ENCODE data around the gene ZAR1L.
A peak's percentile ranks its signal among the peaks of the same experiment; 100 is the strongest.
"Not testable (repeated sequence)": the region's sequence is repeated elsewhere in the genome, so short reads cannot be mapped to it uniquely, and the experiment has no call there.

The ZAR1L gene, protein sequence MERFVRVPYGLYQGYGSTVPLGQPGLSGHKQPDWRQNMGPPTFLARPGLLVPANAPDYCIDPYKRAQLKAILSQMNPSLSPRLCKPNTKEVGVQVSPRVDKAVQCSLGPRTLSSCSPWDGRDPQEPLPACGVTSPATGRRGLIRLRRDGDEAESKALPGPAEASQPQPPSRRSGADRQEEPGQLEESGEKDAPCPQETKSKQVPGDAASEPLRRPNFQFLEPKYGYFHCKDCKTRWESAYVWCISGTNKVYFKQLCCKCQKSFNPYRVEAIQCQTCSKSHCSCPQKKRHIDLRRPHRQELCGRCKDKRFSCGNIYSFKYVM

DNA sequence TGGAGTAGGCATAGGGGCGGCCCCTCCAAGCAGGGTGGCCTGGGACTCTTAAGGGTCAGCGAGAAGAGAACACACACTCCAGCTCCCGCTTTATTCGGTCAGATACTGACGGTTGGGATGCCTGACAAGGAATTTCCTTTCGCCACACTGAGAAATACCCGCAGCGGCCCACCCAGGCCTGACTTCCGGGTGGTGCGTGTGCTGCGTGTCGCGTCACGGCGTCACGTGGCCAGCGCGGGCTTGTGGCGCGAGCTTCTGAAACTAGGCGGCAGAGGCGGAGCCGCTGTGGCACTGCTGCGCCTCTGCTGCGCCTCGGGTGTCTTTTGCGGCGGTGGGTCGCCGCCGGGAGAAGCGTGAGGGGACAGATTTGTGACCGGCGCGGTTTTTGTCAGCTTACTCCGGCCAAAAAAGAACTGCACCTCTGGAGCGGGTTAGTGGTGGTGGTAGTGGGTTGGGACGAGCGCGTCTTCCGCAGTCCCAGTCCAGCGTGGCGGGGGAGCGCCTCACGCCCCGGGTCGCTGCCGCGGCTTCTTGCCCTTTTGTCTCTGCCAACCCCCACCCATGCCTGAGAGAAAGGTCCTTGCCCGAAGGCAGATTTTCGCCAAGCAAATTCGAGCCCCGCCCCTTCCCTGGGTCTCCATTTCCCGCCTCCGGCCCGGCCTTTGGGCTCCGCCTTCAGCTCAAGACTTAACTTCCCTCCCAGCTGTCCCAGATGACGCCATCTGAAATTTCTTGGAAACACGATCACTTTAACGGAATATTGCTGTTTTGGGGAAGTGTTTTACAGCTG is at the start of gene ZAR1L, which contains the start of gene BRCA2:
Gene ZAR1L (minus strand): TSS at position 126 of the 790 bp plus-strand sequence. CDS start 3,438 bp downstream, outside the sequence.
Gene BRCA2 (plus strand): TSS at position 271 of the 790 bp plus-strand sequence. CDS start 953 bp downstream, outside the sequence.
- peak; percentile 5 to 85 (median 64) for DNase-seq

DNA sequence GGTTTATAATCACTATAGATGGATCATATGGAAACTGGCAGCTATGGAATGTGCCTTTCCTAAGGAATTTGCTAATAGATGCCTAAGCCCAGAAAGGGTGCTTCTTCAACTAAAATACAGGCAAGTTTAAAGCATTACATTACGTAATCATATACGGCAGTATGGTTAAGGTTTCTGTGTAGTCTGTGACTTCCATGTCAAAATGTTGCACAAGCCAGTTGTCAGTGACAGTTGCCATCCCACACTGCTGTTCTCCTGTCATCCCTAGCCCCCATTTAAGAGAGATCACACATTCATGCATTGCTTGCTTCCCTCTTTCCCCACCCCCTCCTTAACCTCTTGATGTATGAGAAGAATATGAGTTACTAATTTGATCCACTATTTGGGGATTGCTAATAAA is 47.4 kb upstream of the ZAR1L start:
- DNase-seq: no peak

DNA sequence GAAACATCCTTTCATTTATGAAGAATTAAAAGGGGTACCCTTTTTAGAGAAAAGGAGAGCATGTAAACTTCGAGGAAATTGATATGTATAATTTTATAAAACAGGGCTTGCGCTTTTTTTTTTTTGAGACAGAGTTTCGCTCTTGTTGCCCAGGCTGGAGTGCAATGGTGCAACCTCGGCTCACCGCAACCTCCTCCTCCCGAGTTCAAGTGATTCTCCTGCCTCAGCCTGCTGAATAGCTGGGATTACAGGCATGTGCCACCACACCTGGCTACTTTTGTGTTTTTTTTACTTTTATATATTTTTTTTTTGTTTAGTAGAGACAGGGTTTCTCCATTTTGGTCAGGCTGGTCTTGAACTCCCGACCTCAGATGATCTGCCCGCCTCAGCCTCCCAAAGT is 40.8 kb upstream of the ZAR1L start:
- DNase-seq: not testable (repeated sequence)

DNA sequence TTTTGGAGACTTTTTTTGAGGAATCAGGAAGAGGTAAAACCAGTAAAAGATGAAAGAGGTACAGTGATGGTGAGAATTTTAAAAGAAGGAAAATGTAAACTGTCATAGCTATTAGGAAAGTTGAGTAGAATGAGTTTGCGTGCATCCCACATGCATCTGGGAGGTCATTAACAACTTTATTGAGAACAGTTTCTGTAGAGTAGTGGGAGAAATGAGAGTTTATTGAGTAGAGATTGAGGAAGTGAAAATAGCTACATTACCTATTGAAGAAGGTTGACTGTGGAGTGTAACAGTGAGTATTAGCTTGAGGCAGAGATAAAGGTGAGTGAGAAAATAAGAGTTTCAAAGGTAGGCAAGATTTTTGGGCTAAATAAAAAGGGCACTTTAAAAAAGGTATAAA is 38.9 kb upstream of the ZAR1L start:
- DNase-seq: no peak

DNA sequence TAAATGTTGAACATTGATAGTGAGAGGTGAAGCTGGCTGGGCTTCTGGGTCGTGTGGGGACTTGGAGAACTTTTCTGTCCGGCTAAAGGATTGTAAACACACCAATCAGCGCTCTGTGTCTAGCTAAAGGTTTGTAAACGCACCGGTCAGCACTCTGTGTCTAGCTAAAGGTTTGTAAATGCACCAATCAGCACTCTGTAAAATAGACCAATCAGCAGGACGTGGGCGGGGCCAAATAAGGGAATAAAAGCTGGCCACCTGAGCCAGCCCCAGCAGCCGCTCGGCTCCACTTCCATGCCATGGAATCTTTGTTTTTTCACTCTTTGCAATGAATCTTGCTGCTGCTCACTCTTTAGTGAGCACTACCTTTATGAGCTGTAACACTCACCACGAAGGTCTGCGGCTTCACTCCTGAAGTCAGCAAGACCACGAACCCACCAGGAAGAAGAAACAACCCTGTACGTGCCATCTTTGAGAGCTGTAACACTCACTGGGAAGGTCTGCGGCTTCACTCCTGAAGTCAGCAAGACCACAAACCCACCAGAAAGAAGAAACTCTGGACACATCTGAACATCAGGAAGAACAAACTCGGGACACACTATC is 35.8 kb upstream of the ZAR1L start:
- DNase-seq: not testable (repeated sequence)

DNA sequence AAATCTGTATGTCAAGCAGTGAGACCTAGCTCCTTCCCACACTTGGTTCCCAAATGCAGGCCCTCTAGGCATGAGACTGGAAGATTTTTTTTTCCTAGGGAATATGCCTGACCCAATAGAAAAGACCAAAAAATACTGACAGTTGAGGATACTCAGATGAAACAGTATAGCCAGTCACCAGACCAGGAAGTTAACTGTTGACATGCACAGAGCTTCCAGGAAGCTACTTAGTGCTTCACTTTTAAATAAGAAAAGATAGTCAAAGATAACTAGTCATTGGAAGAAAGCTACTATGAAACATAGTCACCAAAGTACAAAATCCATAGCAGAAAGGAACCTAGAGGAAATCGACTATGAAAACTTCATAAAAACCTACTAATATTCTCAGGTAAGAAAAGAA is 32.5 kb upstream of the ZAR1L start:
- DNase-seq: no peak

DNA sequence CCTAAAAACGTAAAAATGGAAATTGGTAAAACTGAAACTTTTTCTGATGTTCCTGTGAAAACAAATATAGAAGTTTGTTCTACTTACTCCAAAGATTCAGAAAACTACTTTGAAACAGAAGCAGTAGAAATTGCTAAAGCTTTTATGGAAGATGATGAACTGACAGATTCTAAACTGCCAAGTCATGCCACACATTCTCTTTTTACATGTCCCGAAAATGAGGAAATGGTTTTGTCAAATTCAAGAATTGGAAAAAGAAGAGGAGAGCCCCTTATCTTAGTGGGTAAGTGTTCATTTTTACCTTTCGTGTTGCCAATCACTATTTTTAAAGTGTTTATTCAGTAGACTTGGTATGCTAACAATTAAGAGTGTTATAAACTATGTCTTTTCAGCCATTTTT is 25.8 kb upstream of the ZAR1L start:
- no peak for DNase-seq

DNA sequence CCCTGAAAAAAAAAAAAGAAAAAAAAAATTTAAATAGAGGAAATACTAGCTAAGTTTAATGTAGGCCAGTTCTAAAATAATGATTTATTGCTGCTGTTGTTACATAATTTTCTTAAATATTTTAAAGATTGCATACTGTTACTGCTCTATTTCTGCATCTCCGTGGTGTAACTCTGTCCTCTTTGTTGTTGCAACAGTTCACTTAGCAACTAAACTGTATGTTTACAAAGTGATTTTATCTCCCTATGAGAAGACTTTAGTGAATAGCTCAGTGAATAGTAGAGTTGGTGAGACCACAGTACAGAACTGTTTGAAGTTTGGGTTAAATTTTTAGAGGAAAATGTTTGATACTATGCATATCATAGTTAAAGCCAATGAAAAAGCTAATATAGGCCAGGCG is 19.5 kb upstream of the ZAR1L start:
- no peak for DNase-seq

DNA sequence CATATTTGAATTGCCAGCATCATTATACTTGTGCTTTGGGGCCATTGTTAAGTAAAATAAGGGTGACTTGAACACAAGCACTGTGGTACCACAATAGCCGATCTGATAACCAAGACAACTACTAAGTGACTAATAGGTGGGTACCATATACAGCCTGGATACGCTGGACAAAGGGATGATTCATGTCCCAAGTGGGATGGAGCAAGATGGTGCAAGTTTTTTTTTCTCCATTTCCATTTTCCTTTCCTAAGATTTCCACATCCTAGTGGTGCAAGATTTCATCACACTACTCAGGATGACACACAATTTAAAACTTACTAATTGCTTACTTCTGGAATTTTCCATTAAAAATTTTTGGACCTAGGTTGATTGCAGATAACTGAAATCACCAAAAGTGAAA is 15.3 kb upstream of the ZAR1L start:
- DNase-seq: no peak

DNA sequence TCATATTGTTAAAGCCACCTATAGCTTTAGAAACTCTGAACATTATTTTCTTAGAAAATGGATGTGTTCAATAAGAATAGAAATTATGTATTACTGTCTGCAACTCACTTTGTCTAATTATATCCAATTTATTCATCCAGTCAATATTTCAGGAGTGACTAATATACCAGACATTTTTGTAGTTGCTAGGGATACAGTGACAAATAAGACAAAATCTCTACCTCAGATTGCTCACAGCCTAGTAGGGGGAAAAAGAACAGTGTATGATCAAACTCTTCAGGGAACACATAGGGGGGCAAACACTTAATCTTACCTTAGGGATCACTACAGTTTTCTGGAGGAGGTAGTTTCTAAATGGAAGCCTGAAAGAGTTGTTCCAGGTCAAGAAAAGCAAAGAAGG is 8.7 kb upstream of the ZAR1L start:
- no peak for DNase-seq

DNA sequence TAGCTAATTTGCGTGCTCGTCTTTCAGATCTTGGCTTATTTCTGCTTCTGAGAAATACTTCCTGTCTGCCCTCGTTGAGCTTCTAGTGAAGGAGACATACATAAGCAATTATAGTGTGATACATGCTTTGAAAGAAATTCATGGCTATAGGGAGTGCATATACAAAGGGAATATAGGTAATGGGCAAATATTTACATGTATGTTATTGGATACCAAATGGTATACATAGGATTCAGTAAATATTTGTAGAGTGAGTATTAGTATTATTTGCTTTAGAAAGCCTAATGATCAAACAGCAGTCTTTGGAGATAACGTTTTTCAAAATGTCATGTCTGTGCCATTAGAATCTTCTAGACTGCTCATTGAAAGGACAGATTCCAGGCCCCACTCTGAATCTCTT is 5.4 kb upstream of the ZAR1L start:
- DNase-seq: no peak

DNA sequence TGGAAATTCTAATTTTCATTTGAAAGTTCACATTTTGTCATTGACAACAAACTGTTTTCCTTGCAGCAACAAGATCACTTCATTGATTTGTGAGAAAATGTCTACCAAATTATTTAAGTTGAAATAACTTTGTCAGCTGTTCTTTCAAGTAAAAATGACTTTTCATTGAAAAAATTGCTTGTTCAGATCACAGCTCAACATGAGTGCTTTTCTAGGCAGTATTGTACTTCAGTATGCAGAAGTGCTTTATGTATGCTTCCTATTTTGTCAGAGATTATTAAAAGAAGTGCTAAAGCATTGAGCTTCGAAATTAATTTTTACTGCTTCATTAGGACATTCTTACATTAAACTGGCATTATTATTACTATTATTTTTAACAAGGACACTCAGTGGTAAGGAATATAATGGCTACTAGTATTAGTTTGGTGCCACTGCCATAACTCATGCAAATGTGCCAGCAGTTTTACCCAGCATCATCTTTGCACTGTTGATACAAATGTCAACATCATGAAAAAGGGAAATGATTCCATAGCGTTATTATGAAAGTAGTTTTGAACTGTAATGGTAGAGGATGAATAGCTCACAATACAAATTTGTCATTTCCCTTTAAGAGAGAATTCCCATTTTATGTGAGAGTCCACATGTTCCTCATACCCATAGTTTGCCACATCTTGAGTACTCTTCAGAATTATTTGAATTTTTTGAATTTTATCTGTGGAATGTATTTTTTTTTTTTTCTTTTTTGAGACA is 2.7 kb upstream of the ZAR1L start:
- no peak for DNase-seq

DNA sequence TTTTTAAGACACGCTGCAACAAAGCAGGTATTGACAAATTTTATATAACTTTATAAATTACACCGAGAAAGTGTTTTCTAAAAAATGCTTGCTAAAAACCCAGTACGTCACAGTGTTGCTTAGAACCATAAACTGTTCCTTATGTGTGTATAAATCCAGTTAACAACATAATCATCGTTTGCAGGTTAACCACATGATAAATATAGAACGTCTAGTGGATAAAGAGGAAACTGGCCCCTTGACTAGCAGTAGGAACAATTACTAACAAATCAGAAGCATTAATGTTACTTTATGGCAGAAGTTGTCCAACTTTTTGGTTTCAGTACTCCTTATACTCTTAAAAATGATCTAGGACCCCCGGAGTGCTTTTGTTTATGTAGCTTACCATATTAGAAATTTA is 1.3 kb upstream of the ZAR1L start:
- no peak for DNase-seq

DNA sequence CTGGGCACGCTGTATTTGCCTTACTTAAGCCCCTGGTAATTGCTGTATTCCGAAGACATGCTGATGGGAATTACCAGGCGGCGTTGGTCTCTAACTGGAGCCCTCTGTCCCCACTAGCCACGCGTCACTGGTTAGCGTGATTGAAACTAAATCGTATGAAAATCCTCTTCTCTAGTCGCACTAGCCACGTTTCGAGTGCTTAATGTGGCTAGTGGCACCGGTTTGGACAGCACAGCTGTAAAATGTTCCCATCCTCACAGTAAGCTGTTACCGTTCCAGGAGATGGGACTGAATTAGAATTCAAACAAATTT is 821 bp upstream of the ZAR1L start:
- DNase-seq: peak in 2 of 14 donors; percentile 35 to 42

DNA sequence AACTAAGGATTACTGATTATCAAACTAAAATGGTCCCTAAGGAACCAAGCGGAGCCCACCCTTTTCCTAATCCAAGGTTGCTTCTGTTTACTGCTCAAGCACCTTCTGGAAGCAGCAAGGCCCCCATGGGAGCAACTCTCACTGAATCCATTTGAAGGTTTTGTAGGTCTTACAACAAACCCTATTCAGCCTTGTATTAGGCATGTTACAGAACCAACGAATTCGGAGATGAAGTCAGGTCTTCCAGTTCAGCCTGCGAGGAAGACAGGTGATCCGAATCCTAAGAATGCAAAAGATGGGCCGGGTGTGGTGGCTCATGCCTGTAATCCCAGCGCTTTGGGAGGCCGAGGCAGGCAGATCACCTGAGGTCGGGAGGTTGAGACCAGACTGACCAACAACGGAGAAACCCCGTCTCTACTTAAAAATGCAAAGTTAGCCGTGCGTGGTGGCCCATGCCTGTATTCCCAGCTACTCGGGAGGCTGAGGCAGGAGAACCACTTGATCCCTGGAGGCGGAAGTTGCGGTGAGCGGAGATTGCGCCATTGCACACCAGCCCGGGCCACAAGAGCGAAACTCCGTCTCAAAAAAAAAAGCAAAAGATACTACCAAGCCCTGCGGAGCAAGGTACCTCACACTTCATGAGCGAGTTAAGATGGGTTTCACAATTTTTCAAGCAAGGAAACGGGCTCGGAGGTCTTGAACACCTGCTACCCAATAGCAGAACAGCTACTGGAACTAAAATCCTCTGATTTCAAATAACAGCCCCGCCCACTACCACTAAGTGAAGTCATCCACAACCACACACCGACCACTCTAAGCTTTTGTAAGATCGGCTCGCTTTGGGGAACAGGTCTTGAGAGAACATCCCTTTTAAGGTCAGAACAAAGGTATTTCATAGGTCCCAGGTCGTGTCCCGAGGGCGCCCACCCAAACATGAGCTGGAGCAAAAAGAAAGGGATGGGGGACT is 609 bp downstream of the ZAR1L start:
- DNase-seq: peak in 6 of 14 donors; percentile 7 to 55 (median 40)

DNA sequence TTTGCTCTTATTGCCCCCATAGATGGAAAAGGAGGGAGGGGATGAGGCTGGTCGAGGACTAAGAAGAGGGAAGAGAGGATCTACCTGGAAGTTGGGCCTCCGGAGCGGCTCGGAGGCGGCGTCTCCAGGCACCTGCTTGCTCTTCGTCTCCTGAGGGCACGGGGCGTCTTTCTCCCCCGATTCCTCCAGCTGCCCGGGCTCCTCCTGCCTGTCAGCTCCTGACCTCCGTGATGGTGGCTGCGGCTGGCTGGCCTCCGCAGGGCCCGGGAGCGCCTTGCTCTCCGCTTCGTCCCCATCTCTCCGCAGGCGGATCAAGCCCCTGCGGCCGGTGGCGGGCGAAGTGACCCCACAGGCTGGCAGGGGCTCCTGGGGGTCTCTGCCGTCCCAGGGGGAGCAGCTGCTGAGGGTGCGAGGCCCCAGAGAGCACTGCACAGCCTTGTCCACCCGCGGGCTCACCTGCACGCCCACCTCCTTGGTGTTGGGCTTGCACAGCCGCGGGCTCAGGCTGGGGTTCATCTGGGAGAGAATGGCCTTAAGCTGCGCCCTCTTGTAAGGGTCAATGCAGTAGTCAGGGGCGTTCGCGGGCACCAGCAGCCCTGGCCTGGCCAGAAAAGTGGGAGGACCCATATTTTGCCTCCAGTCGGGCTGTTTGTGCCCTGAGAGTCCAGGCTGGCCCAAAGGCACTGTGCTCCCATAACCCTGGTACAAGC is 3.8 kb downstream of the ZAR1L start:
- no peak for DNase-seq

DNA sequence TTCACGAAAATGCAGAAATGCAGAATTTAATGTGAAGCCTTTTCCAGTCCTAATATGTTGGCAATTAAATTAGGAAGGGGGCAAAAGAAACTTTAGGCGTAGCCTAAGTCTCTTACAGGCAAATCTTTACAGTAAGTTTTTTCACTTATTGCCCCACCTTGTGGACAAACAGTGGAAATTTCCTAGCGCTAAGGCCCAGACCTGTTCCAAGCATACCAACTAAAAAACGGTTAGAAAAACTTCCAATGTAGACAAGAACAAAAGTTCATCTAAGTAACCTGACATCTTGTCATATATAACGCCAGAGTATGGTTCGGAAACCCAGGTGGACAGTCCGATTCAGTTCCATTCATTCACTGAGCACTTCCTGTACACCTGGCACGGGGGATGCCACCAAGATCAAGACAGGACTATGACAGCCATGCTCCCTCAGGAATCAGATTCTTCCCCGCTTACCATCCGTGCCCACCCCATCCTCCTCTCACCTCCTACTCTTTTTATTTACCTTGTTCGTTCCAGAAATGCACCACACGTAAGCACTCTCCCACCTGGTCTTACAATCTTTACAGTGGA is 4.9 kb downstream of the ZAR1L start:
- no peak for DNase-seq

DNA sequence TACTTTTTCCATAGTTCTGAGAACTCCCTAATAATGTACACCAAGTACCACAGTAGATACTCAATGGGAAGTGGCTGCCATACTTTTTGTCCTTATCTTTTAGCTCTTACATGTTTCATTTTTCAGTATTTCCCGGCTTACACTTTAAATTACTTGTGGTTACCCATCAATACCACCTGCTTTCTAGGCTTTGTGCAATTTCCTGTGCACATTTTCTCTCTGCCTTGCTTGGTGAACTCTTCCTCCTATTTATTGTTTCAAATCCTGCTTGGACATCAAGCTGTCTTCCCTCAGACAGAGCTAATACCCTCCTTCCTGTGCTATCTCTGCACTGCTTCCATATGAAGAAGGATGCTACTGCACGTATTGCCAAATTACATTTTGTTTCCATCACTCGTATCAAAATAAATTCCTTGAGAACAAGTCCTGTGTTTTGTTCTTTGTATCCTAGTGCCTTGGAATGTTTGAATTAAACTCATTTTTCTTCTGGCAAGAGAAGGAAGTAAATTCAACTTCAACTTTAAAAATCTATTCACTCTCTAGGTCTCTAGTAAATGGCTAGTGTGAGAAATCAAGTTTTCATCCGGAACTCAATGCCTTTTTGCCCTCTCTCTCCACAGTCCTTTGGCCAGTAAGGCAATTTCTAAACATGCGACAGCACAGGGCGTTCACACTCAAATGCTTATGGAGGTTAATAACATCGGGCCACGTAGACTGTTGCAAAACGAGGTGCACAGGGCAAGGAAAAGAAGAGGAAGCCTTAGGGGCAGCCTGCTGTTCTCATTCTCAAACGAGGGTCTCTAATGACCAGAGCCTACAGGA is 5.6 kb downstream of the ZAR1L start:
- peak in 1 of 14 donors; percentile 2 for DNase-seq

DNA sequence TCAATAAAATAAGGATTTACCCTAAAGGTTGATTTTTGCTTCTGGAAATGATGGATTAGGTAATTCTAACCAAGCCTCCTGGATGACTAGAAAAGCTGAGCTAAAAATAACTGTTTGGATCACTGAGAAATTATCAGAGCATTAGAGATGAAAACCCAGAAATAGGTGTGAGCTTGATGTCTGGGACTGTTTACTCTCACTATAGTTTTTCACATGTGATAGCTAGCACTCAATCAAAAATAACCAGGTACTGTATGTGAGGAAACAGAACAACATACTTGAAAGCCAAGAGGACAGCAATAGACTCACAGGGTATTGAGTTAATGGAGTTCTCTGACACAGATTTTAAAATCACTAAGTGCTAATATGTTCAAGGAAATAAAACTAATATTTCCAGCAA is 9.5 kb downstream of the ZAR1L start:
- DNase-seq: no peak

DNA sequence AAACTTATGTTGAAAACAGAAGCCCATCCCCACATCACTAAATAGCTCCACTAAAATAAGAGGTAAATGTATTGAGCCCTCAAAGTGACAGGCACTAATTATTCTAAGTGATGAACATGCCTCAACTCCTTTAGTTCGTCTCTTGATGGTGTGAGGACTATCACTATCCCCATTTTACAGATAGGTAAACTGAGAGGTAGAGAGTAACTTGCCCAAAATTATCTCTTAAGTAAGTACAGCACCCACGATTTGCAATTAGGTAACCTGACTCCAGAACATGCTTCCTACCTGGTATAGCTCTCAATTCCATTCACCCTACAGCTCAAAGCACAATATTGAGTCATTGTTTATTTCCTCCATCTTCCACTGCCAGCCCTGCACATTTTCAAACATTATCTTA is 12.7 kb downstream of the ZAR1L start:
- DNase-seq: no peak
